SK-N-SH treated with all-trans-retinoic acid at 6 μM for 48 hours (cell line): ENCODE data around the gene PALB2.

Experiments
- ATAC-seq: fragments of 200-7000 bp; cut with Tn5 transposase; 3 replicates; pipeline ENCODE4 v1.9.1; 2020; ENCODE audit warnings: mild to moderate bottlenecking, moderate library complexity
- ARNTL ChIP-seq: fragments of 450-650 bp; formaldehyde crosslinking; IDR thresholded peaks from 2 replicates; pipeline ENCODE4 v1.5.0; 2020; ENCODE audit warnings: low read depth, mild to moderate bottlenecking, moderate library complexity, borderline replicate concordance
- BACH2 ChIP-seq: fragments of 250-450 bp; sonication (Bioruptor Pico); IDR thresholded peaks from 2 replicates; pipeline ENCODE4 v1.9.0; 2021; ENCODE audit warnings: mild to moderate bottlenecking, borderline replicate concordance
- ESRRG ChIP-seq: fragments of 250-450 bp; sonication (Bioruptor Pico); IDR thresholded peaks from 2 replicates; pipeline ENCODE4 v1.6.1; 2021; ENCODE audit warnings: mild to moderate bottlenecking
- GLIS3 ChIP-seq: fragments of 250-450 bp; sonication (Bioruptor Pico); IDR thresholded peaks from 2 replicates; pipeline ENCODE4 v1.5.0; 2020; ENCODE audit warnings: mild to moderate bottlenecking, moderate library complexity
- ISL1 ChIP-seq: fragments of 250-450 bp; sonication (Bioruptor Pico); IDR thresholded peaks from 2 replicates; pipeline ENCODE4 v2.1.2; 2022; ENCODE audit warnings: mild to moderate bottlenecking, moderate library complexity
- OSR1 ChIP-seq: fragments of 250-450 bp; sonication (Bioruptor Pico); IDR thresholded peaks from 2 replicates; pipeline ENCODE4 v1.8.0; 2022; ENCODE audit warnings: moderate library complexity, mild to moderate bottlenecking, inconsistent platforms
- PPARA ChIP-seq: fragments of 250-450 bp; sonication (Bioruptor Pico); IDR thresholded peaks from 2 replicates; pipeline ENCODE4 v1.5.0; 2020; ENCODE audit warnings: mild to moderate bottlenecking, borderline replicate concordance
- RARB ChIP-seq: fragments of 250-450 bp; sonication (Bioruptor Pico); IDR thresholded peaks from 2 replicates; pipeline ENCODE4 v1.8.0; 2021; ENCODE audit warnings: mild to moderate bottlenecking, moderate library complexity
- SNAI2 ChIP-seq: fragments of 250-450 bp; sonication (Bioruptor Pico); IDR thresholded peaks from 2 replicates; pipeline ENCODE4 v1.5.0; 2020; ENCODE audit warnings: mild to moderate bottlenecking, moderate library complexity
- TCF4 ChIP-seq: fragments of 250-450 bp; sonication (Bioruptor Pico); IDR thresholded peaks from 2 replicates; pipeline ENCODE4 v1.8.0; 2021; ENCODE audit warnings: mild to moderate bottlenecking, moderate library complexity, borderline replicate concordance
- TOX ChIP-seq: fragments of 250-450 bp; sonication (Bioruptor Pico); IDR thresholded peaks from 2 replicates; pipeline ENCODE4 v1.8.0; 2021; ENCODE audit warnings: mild to moderate bottlenecking, moderate library complexity, borderline replicate concordance
- TSHZ2 ChIP-seq: fragments of 250-450 bp; sonication (Bioruptor Pico); IDR thresholded peaks from 2 replicates; pipeline ENCODE4 v1.5.0; 2020; ENCODE audit warnings: mild to moderate bottlenecking, moderate library complexity
- ZC3H10 ChIP-seq: fragments of 250-450 bp; sonication (Bioruptor Pico); IDR thresholded peaks from 2 replicates; pipeline ENCODE4 v1.5.1; 2021; ENCODE audit warnings: mild to moderate bottlenecking, moderate library complexity
- ZFP3 ChIP-seq: fragments of 250-450 bp; sonication (Bioruptor Pico); IDR thresholded peaks from 2 replicates; pipeline ENCODE4 v1.5.0; 2020; ENCODE audit warnings: mild to moderate bottlenecking, moderate library complexity
- ZNF565 ChIP-seq: fragments of 450-650 bp; formaldehyde crosslinking; conservative IDR thresholded peaks from 2 replicates; pipeline ENCODE4 v1.5.0; 2020; ENCODE audit warnings: low read depth, mild to moderate bottlenecking, moderate library complexity
- ZNF70 ChIP-seq: fragments of 450-650 bp; formaldehyde crosslinking; IDR thresholded peaks from 2 replicates; pipeline ENCODE4 v1.5.0; 2020; ENCODE audit warnings: mild to moderate bottlenecking, moderate library complexity
- ZNF8 ChIP-seq: fragments of 450-650 bp; formaldehyde crosslinking; IDR thresholded peaks from 2 replicates; pipeline ENCODE4 v1.5.0; 2020; ENCODE audit warnings: mild to moderate bottlenecking, moderate library complexity
- TF ChIP-seq, protein P1 (sequence below): fragments of 250-450 bp; sonication (Bioruptor Pico); IDR thresholded peaks from 2 replicates; pipeline ENCODE4 v1.5.1; 2020; ENCODE audit warnings: low read depth, mild to moderate bottlenecking, moderate library complexity
- TF ChIP-seq, protein P2 (sequence below): fragments of 250-450 bp; sonication (Bioruptor Pico); IDR thresholded peaks from 2 replicates; pipeline ENCODE4 v1.5.1; 2021; ENCODE audit warnings: mild to moderate bottlenecking, moderate library complexity
- TF ChIP-seq, protein P3 (sequence below): fragments of 250-450 bp; sonication (Bioruptor Pico); IDR thresholded peaks from 2 replicates; pipeline ENCODE4 v1.8.0; 2021; ENCODE audit warnings: low read depth, mild to moderate bottlenecking, moderate library complexity, borderline replicate concordance

PALB2 gene

GRCh38 chr16:23566724-23567123 lies 74.4 kb downstream of the PALB2 start:
- no peak for ATAC-seq
- TF ChIP-seq ZNF8 (CRISPR knock-in tag) (no peak), ISL1 (CRISPR knock-in tag) (no peak), TSHZ2 (CRISPR knock-in tag) (no peak), PPARA (CRISPR knock-in tag) (no peak), ESRRG (CRISPR knock-in tag) (no peak), GLIS3 (no peak), BACH2 (CRISPR knock-in tag) (no peak), ZFP3 (CRISPR knock-in tag) (no peak), ZNF70 (CRISPR knock-in tag) (no peak), ZNF565 (CRISPR knock-in tag) (no peak), RARB (no peak)
- TF ChIP-seq, protein P1, sequence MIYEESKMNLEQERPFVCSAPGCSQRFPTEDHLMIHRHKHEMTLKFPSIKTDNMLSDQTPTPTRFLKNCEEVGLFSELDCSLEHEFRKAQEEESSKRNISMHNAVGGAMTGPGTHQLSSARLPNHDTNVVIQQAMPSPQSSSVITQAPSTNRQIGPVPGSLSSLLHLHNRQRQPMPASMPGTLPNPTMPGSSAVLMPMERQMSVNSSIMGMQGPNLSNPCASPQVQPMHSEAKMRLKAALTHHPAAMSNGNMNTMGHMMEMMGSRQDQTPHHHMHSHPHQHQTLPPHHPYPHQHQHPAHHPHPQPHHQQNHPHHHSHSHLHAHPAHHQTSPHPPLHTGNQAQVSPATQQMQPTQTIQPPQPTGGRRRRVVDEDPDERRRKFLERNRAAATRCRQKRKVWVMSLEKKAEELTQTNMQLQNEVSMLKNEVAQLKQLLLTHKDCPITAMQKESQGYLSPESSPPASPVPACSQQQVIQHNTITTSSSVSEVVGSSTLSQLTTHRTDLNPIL (CRISPR knock-in tag): no peak
- TF ChIP-seq, protein P2, sequence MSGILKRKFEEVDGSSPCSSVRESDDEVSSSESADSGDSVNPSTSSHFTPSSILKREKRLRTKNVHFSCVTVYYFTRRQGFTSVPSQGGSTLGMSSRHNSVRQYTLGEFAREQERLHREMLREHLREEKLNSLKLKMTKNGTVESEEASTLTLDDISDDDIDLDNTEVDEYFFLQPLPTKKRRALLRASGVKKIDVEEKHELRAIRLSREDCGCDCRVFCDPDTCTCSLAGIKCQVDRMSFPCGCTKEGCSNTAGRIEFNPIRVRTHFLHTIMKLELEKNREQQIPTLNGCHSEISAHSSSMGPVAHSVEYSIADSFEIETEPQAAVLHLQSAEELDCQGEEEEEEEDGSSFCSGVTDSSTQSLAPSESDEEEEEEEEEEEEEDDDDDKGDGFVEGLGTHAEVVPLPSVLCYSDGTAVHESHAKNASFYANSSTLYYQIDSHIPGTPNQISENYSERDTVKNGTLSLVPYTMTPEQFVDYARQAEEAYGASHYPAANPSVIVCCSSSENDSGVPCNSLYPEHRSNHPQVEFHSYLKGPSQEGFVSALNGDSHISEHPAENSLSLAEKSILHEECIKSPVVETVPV: no peak
- TF ChIP-seq, all 23 proteins: peak for 0

GRCh38 chr16:23564575-23565363 lies 76.3 kb downstream of the PALB2 start:
- TF ChIP-seq SNAI2 (CRISPR knock-in tag) (no peak), ZFP3 (CRISPR knock-in tag) (no peak), ZNF8 (CRISPR knock-in tag) (no peak), BACH2 (CRISPR knock-in tag) (no peak), RARB (no peak), TOX (CRISPR knock-in tag) (no peak), OSR1 (CRISPR knock-in tag) (no peak), ARNTL (CRISPR knock-in tag) (no peak), ZC3H10 (CRISPR knock-in tag) (no peak), TSHZ2 (CRISPR knock-in tag) (no peak), PPARA (CRISPR knock-in tag) (no peak), TCF4 (CRISPR knock-in tag) (no peak), ZNF70 (CRISPR knock-in tag) (no peak)
- TF ChIP-seq, protein P3, sequence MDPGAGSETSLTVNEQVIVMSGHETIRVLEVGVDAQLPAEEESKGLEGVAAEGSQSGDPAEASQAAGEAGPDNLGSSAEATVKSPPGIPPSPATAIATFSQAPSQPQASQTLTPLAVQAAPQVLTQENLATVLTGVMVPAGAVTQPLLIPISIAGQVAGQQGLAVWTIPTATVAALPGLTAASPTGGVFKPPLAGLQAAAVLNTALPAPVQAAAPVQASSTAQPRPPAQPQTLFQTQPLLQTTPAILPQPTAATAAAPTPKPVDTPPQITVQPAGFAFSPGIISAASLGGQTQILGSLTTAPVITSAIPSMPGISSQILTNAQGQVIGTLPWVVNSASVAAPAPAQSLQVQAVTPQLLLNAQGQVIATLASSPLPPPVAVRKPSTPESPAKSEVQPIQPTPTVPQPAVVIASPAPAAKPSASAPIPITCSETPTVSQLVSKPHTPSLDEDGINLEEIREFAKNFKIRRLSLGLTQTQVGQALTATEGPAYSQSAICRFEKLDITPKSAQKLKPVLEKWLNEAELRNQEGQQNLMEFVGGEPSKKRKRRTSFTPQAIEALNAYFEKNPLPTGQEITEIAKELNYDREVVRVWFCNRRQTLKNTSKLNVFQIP (CRISPR knock-in tag): no peak
- ATAC-seq: no peak
